ENCODE results near the gene DHRS7B. TPM values are rescaled to one million over a fixed set of nuclear protein-coding genes. Genes with fewer than 3 reads are reported as not detected.

Gene DHRS7B
- total and polyA plus RNA-seq, 2 experiments from 2014 or later: 34.2 to 41.0 TPM

DNA sequence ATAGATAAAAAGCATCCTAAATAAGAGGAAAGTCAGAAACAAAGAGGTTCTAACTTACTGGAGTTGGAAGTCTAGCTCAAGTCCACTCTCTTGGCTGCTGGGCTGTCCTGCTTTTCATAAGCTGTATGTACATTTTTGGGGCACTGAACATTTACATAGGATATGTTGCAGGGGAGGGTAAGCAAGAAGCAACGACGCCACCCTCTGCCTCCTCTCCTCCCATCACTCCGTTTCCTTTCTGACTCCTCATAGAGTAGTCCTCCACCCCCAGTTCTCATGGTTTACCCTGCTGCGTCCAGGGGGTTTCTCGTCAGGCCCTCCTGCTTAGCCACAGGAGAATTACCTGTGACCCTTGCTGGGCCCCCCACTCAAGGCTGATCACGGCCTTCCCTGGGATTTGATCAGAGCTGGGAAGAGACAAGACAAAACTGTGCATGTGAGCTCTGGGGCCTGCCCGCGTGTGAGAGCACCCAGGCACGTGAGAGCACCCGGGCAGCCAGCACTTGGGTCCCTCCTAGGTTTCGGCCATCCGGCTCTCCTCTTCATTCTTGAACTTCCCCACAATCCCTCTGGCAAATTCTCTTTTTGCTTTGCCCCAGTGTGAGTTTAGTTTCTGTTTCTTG, 50.1 kb downstream of the DHRS7B start:
- H3K36me3 ChIP-seq: no peaks in the 10 kb centered on the region
- H3K4me3 ChIP-seq: no peak overlapping the region
- no peak overlapping the region for H3K27ac ChIP-seq
- TF ChIP-seq, protein P1, sequence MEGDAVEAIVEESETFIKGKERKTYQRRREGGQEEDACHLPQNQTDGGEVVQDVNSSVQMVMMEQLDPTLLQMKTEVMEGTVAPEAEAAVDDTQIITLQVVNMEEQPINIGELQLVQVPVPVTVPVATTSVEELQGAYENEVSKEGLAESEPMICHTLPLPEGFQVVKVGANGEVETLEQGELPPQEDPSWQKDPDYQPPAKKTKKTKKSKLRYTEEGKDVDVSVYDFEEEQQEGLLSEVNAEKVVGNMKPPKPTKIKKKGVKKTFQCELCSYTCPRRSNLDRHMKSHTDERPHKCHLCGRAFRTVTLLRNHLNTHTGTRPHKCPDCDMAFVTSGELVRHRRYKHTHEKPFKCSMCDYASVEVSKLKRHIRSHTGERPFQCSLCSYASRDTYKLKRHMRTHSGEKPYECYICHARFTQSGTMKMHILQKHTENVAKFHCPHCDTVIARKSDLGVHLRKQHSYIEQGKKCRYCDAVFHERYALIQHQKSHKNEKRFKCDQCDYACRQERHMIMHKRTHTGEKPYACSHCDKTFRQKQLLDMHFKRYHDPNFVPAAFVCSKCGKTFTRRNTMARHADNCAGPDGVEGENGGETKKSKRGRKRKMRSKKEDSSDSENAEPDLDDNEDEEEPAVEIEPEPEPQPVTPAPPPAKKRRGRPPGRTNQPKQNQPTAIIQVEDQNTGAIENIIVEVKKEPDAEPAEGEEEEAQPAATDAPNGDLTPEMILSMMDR (IDR thresholded peaks at IDR 0.05; ENCODE audit: low read depth, low read length): no peak
- no peak for DNase-seq (ENCODE audit: low read depth in 1 of 2, low spot score in 1 of 2)
- H3K4me1 ChIP-seq (ENCODE audit: low read depth): peaks cover 17% of the 10 kb centered on the region
- H3K9me3 ChIP-seq (ENCODE audit: low read depth): no peaks in the 10 kb centered on the region
- H3K27me3 ChIP-seq: no peaks in the 10 kb centered on the region

DNA sequence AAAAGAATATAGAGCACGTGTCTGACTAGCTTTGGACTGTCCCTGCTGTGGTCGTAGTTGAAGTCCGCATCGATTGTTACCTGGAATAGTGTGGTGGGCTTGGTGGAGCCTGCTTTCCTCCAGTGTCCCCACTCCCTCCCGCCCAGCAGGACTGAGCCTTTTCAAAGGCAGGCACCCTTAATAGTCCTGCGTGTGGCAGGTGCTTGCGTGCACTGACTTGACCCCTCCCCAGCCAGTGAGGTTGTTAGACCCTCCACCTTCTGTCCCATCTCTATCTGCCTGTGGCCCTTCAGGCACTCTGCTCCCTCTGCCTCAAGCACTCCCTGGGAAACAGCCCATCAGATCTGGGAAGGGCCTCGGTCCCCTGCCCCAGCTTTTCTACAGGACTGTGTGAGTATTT, 50.6 kb downstream of the DHRS7B start:
- H3K4me1 ChIP-seq (ENCODE audit: low read depth): peaks cover 17% of the 10 kb centered on the region
- H3K27me3 ChIP-seq: no peaks in the 10 kb centered on the region
- no peaks in the 10 kb centered on the region for H3K9me3 ChIP-seq (ENCODE audit: low read depth)
- no peak for DNase-seq (ENCODE audit: low read depth in 1 of 2, low spot score in 1 of 2)
- TF ChIP-seq, protein P1 (IDR thresholded peaks at IDR 0.05; ENCODE audit: low read depth, low read length): no peak
- H3K36me3 ChIP-seq: no peaks in the 10 kb centered on the region
- H3K27ac ChIP-seq: no peak overlapping the region
- no peak overlapping the region for H3K4me3 ChIP-seq

DNA sequence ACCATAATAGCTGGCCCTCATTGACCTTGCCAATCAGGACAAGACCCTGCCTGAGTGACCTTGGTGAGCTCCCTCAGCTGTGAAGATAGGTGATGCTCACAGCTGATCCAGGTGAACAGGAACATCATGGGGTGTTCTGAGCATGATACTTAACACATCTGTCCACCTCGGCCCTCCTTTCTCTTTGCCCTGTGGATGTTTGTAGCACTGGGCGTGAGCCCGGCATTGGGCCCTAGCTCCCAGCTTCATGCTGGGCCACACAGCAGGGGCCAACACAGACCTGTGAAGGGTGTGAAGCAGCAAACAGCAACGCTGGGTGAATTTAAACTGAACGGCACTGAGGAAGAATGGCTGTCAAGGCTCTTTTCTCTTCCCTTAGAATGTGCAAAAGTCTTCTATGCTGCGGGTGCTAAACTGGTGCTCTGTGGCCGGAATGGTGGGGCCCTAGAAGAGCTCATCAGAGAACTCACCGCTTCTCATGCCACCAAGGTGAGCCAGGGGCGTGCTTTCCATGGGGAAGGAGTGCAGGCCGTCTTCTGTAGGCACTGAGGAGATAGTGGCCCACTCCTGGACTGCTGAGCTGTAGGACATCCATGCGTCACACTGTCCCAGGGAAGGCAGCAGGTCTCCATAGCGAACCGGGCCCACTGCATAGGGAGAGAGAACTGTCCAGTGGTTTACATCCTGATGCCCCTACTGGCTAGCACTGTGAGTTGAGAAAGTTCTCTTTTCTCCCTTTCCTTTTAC, 51.3 kb downstream of the DHRS7B start:
- Histone ChIP-seq H3K4me1 (ENCODE audit: low read depth) (peaks cover 16% of the 10 kb centered on the region), H3K36me3 (no peaks in the 10 kb centered on the region), H3K27ac (no peak overlapping the region), H3K9me3 (ENCODE audit: low read depth) (no peaks in the 10 kb centered on the region), H3K4me3 (no peak overlapping the region), H3K27me3 (no peaks in the 10 kb centered on the region)
- DNase-seq (ENCODE audit: low read depth in 1 of 2, low spot score in 1 of 2): no peak
- TF ChIP-seq, protein P1 (IDR thresholded peaks at IDR 0.05; ENCODE audit: low read depth, low read length): no peak

DNA sequence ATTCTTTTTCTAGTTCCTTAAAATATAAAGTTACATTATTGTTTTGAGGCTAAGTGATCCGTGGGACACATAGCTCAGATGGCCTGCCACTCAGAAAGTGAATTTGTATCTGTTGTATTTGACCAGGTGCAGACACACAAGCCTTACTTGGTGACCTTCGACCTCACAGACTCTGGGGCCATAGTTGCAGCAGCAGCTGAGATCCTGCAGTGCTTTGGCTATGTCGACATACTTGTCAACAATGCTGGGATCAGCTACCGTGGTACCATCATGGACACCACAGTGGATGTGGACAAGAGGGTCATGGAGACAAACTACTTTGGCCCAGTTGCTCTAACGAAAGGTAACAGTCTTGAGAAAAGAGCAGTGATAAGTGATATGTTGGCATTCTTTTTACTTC, 56.7 kb downstream of the DHRS7B start:
- Histone ChIP-seq H3K36me3 (peaks cover 1% of the 10 kb centered on the region), H3K27me3 (no peaks in the 10 kb centered on the region), H3K4me1 (ENCODE audit: low read depth) (no peaks in the 10 kb centered on the region), H3K9me3 (ENCODE audit: low read depth) (no peaks in the 10 kb centered on the region), H3K27ac (peak overlapping the region; percentile 17), H3K4me3 (no peak overlapping the region)
- no peak for DNase-seq (ENCODE audit: low read depth in 1 of 2, low spot score in 1 of 2)
- TF ChIP-seq, protein P1 (IDR thresholded peaks at IDR 0.05; ENCODE audit: low read depth, low read length): no peak

DNA sequence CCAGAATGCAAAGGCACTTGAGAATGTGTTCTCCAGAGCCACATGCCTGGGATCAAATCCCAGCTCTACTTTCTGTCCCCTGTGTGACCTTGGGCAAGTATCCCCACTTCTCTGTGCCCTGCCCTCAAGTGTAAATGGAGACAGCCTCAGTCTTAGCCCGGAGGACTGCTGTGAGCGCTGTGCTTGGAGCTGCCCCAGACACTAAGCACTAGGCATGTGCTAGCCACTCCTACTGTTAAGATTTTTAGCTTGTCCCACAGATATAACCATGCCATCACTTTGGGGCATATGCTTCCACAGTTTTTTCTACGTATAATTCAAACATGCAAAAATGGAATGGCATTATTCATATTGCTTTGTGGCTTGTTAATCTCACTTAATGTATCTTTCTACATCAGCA, 57.8 kb downstream of the DHRS7B start:
- no peaks in the 10 kb centered on the region for H3K4me1 ChIP-seq (ENCODE audit: low read depth)
- H3K4me3 ChIP-seq: no peak overlapping the region
- TF ChIP-seq, protein P1 (IDR thresholded peaks at IDR 0.05; ENCODE audit: low read depth, low read length): no peak
- H3K9me3 ChIP-seq (ENCODE audit: low read depth): no peaks in the 10 kb centered on the region
- peaks cover 4% of the 10 kb centered on the region for H3K36me3 ChIP-seq
- no peaks in the 10 kb centered on the region for H3K27me3 ChIP-seq
- DNase-seq (ENCODE audit: low read depth in 1 of 2, low spot score in 1 of 2): no peak
- H3K27ac ChIP-seq: no peak overlapping the region
